K562 (cell line): ENCODE data around the gene KATNB1.

Experiments used
- ATF1 ChIP-seq, 2 experiments: fragments of 450-650 bp in 1 of 2; IDR thresholded peaks; 2 replicates each; pipeline ENCODE4 v1.6.1; 2016; ENCODE audit warnings: missing compliant biosample characterization in 1 of 2, missing genetic modification characterization in 1 of 2
- GATAD2B ChIP-seq: fragments of 450-650 bp; IDR thresholded peaks from 2 replicates; pipeline ENCODE4 v1.6.1; 2017; ENCODE audit warnings: mild to moderate bottlenecking, borderline replicate concordance
- NR2C2 ChIP-seq, 2 experiments: fragments of 200-800 bp in 1 of 2; sonication (Bioruptor generic) in 1 of 2; sonication (generic) in 1 of 2; formaldehyde crosslinking in 1 of 2; IDR thresholded peaks; 2 replicates each; pipeline versions ENCODE4 v1.6.1 to v1.8.0; 2016 to 2022; ENCODE audit warnings: mild to moderate bottlenecking in 1 of 2, missing compliant biosample characterization in 1 of 2, missing genetic modification characterization in 1 of 2, missing genetic modification reagents in 1 of 2
- RAD21 ChIP-seq, 2 experiments: fragments of 250-450 bp in 1 of 2; fragments of 450-650 bp in 1 of 2; sonication (Bioruptor Pico) in 1 of 2; formaldehyde crosslinking in 1 of 2; IDR thresholded peaks in 1 of 2; conservative IDR thresholded peaks in 1 of 2; 2 replicates each; pipeline versions ENCODE4 v1.4.0 to v1.8.0; 2020 to 2022; ENCODE audit warnings: mild to moderate bottlenecking in 2 of 2, moderate library complexity in 1 of 2
- RAD51 ChIP-seq: fragments of 450-650 bp; IDR thresholded peaks from 2 replicates; pipeline ENCODE4 v1.7.1; 2016; ENCODE audit warnings: low read depth, mild to moderate bottlenecking, borderline replicate concordance
- SP1 ChIP-seq: sonication (generic); formaldehyde crosslinking; IDR thresholded peaks from 2 replicates; pipeline ENCODE4 v1.8.1; 2022; ENCODE audit warnings: mild to moderate bottlenecking, missing genetic modification reagents
- SP2 ChIP-seq: IDR thresholded peaks from 2 replicates; pipeline ENCODE4 v1.6.1; 2011; ENCODE audit warnings: mild to moderate bottlenecking, low read depth, low read length, moderate library complexity; ENCODE audit not compliant: poor library complexity, severe bottlenecking; ENCODE audit errors: extremely low read depth
- ZSCAN29 ChIP-seq: fragments of 450-650 bp; IDR thresholded peaks from 2 replicates; pipeline ENCODE4 v1.6.1; 2017
- TF ChIP-seq, protein P1 (sequence below), 2 experiments: fragments of 450-650 bp in 1 of 2; IDR thresholded peaks; 2 replicates each; pipeline ENCODE4 v1.6.1; 2011 to 2017; ENCODE audit warnings: low read depth in 2 of 2, antibody characterized with exemption in 1 of 2, borderline replicate concordance in 1 of 2, low read length in 1 of 2, mild to moderate bottlenecking in 1 of 2, mixed read lengths in 1 of 2; ENCODE audit not compliant: control insufficient read depth in 1 of 2
- TF ChIP-seq, protein P2 (sequence below): IDR thresholded peaks from 2 replicates; pipeline ENCODE4 v1.6.1; 2016; ENCODE audit warnings: missing genetic modification characterization, missing compliant biosample characterization
- TF ChIP-seq, protein P3 (sequence below), 3 experiments: IDR thresholded peaks in 2 of 3; conservative IDR thresholded peaks in 1 of 3; 2 replicates each; pipeline ENCODE4 v1.5.1; 2011 to 2012; ENCODE audit warnings: low read length in 3 of 3, mild to moderate bottlenecking in 3 of 3, control low read depth in 2 of 3, improper control_type of control experiment in 1 of 3, inconsistent platforms in 1 of 3, low read depth in 1 of 3, mixed read lengths in 1 of 3, moderate library complexity in 1 of 3; ENCODE audit not compliant: insufficient read depth in 2 of 3
- TF ChIP-seq, protein P4 (sequence below): fragments of 450-650 bp; formaldehyde crosslinking; IDR thresholded peaks from 2 replicates; pipeline ENCODE4 v1.4.0; 2022; ENCODE audit warnings: mild to moderate bottlenecking, moderate library complexity

DNA sequence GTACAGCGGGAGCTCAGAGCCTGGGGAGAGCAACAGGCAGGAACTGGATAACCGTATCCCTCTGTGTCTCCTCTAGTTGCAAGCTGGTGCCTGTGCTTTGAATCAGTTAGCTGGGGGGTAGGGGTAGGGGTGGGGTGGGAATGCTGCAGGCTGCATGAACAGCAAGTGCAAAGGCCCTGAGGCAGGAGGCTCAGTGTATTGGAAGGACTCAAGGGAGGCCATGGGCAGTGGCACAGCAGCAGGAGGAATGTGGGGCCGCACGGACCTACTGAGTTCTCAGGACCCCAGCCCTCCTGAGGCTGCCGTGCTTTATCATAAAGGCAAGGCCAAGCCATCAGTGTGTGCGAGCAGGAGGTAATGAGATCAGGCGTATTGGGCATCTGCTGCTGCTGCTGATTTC is 3.3 kb downstream of the KATNB1 start:
- TF ChIP-seq SP2 (no peak), RAD21 (CRISPR knock-in tag; conservative IDR thresholded peaks at IDR 0.05 in 1 of 2, IDR thresholded peaks at IDR 0.05 in 1 of 2) (no peak), ATF1 (CRISPR knock-in tag; IDR thresholded peaks at IDR 0.05) (no peak), ATF1 (tag; IDR thresholded peaks at IDR 0.05) (no peak), SP1 (CRISPR knock-in tag) (no peak), GATAD2B (no peak), RAD51 (no peak), ZSCAN29 (no peak), NR2C2 (CRISPR knock-in tag; IDR thresholded peaks at IDR 0.05) (no peak), NR2C2 (tag; IDR thresholded peaks at IDR 0.05) (no peak)
- TF ChIP-seq, protein P1, sequence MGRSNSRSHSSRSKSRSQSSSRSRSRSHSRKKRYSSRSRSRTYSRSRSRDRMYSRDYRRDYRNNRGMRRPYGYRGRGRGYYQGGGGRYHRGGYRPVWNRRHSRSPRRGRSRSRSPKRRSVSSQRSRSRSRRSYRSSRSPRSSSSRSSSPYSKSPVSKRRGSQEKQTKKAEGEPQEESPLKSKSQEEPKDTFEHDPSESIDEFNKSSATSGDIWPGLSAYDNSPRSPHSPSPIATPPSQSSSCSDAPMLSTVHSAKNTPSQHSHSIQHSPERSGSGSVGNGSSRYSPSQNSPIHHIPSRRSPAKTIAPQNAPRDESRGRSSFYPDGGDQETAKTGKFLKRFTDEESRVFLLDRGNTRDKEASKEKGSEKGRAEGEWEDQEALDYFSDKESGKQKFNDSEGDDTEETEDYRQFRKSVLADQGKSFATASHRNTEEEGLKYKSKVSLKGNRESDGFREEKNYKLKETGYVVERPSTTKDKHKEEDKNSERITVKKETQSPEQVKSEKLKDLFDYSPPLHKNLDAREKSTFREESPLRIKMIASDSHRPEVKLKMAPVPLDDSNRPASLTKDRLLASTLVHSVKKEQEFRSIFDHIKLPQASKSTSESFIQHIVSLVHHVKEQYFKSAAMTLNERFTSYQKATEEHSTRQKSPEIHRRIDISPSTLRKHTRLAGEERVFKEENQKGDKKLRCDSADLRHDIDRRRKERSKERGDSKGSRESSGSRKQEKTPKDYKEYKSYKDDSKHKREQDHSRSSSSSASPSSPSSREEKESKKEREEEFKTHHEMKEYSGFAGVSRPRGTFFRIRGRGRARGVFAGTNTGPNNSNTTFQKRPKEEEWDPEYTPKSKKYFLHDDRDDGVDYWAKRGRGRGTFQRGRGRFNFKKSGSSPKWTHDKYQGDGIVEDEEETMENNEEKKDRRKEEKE (IDR thresholded peaks at IDR 0.05; ENCODE audit: borderline replicate concordance in 1 of 2, control insufficient read depth in 1 of 2, low read depth in 2 of 2, low read length in 1 of 2): no peak
- TF ChIP-seq, protein P2, sequence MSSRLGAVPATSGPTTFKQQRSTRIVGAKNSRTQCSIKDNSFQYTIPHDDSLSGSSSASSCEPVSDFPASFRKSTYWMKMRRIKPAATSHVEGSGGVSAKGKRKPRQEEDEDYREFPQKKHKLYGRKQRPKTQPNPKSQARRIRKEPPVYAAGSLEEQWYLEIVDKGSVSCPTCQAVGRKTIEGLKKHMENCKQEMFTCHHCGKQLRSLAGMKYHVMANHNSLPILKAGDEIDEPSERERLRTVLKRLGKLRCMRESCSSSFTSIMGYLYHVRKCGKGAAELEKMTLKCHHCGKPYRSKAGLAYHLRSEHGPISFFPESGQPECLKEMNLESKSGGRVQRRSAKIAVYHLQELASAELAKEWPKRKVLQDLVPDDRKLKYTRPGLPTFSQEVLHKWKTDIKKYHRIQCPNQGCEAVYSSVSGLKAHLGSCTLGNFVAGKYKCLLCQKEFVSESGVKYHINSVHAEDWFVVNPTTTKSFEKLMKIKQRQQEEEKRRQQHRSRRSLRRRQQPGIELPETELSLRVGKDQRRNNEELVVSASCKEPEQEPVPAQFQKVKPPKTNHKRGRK (tag): no peak
- TF ChIP-seq, protein P3, sequence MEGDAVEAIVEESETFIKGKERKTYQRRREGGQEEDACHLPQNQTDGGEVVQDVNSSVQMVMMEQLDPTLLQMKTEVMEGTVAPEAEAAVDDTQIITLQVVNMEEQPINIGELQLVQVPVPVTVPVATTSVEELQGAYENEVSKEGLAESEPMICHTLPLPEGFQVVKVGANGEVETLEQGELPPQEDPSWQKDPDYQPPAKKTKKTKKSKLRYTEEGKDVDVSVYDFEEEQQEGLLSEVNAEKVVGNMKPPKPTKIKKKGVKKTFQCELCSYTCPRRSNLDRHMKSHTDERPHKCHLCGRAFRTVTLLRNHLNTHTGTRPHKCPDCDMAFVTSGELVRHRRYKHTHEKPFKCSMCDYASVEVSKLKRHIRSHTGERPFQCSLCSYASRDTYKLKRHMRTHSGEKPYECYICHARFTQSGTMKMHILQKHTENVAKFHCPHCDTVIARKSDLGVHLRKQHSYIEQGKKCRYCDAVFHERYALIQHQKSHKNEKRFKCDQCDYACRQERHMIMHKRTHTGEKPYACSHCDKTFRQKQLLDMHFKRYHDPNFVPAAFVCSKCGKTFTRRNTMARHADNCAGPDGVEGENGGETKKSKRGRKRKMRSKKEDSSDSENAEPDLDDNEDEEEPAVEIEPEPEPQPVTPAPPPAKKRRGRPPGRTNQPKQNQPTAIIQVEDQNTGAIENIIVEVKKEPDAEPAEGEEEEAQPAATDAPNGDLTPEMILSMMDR (IDR thresholded peaks at IDR 0.05 in 2 of 3, conservative IDR thresholded peaks at IDR 0.05 in 1 of 3; ENCODE audit: insufficient read depth in 2 of 3, low read depth in 1 of 3, low read length in 3 of 3): no peak
- TF ChIP-seq, protein P4, sequence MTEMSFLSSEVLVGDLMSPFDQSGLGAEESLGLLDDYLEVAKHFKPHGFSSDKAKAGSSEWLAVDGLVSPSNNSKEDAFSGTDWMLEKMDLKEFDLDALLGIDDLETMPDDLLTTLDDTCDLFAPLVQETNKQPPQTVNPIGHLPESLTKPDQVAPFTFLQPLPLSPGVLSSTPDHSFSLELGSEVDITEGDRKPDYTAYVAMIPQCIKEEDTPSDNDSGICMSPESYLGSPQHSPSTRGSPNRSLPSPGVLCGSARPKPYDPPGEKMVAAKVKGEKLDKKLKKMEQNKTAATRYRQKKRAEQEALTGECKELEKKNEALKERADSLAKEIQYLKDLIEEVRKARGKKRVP: no peak
